ENCODE data around the gene SF3B2.
"Not testable (repeated sequence)": the region's sequence is repeated elsewhere in the genome, so short reads cannot be mapped to it uniquely, and the experiment has no call there.

Gene SF3B2

DNA sequence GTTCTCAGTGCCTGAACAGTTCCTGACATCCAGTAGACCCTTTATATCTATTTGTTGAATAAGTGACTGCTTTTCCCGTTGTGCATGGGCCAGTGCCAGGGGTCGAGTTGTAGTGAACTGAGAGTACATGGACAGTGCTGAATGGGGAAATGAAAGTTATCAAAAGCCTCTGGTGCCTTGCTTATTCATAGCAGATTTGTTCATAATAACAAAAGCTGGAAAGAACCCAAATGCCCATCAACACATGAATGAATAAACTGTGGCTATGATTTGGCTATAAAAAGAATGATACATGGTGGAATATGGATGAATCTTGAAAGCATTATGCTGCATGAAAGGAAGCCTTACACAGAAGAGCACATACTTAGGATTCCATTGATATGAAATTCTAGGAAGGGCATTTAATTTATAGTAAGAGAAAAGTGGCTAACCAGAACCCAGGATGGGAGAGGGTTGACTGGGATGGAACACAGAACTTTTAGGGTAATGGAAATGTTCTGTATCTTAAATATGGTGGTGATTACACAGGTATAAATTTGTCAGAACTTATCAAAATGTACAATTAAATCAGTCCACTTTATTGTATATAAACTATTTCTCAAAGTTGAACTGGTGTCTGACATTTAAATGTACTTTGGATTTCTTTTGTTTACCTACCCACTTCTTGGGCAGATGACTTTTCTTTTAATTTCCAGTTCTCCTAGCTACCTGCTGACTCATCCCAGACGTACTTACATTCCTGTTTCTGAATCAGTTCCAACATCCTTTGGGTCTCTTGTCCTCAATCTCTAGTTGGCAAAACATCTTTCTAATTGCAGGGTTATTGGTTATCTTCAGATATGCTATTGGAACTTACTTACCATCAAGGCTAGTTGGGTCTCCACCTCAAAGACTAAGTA lies 60.7 kb downstream of the SF3B2 start:
- no peak for DNase-seq

- not testable (repeated sequence) for DNase-seq
Measured at GRCh38 chr11:66114957-66115356, 62.8 kb downstream of the SF3B2 start.

DNA sequence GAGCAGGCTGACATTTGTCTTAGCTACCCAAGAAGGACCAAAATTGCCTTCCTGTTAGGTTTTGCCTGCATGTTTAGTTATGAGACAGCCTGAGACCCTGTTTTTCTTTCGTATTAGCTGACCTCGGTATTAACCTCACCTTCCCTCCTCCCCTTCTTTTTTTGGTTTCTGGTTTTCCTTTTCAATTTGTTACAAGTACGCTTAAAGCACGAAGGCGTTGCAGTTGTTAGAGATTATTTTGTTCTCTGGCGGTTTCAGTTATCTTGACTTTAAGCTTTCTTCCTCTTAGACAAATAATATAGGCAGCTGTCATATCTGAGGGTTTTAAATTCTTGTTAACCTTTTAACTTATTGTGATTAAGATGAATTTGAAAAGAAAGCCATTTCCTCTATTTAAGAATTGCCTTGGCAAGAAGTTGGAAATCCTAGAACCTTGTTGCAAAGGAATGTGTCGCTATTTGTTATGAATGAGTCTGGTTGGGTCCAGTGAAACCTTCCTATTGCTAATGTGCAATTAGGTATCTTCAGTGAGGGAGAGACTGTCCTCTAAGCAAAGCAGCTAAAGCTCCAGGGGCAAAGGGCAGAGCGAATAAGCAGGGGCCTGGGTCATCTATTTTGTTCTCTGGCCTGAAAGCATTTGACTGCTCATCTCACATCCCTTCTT lies 63.6 kb downstream of the SF3B2 start:
- DNase-seq = no peak

DNA sequence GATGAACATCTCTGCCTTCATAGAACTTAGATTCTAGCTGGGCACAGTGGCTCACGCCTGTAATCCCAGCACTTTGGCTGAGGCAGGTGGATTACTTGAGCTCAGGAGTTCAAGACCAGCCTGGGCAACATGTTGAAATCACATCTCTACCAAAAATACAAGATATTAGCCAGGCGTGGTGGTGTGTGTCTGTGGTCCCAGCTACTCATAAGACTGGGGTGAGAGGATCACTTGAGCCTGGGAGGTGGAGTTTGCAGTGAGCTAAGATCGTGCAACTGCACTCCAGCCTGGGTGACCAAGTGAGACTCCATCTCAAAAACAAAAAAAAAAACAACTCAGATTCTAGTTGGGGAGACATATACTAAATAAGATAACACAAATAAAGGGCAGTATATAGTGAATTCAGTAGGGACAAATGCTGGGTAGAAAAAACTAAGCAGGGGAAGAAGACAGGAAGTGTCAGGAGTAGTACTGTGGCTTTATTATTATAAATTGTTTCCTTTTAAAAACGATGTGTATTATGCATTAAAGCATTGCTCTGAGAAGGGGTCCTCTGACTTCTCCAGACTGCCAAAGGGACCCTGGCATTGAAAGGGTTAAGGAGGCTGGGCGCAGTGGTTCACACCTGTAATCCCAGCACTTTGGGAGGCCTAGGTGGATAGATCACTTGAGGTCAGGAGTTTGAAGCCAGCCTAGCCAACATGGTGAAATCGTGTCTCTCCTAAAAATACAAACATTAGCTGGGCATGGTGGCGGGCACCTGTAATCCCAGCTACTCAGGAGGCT lies 64.6 kb downstream of the SF3B2 start:
- no peak for DNase-seq

DNA sequence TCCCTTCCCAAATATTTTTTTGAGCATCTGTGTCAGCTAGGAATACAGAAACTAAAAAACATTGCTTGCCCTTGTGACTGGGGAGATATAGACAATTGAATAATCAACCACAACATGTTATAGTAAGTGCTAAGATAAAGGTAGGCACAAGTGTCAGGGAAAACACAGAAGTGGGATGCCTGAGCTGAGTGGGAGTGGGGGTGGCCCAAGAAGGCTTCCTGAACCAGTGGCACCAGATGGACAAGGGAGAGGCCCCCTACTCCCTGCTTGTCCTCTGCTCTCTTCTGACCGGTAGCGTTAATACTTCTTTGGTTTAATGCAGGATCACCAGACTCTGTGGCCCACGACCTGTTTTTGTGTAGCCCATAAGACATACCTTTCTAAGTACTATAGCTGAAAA lies 66.7 kb downstream of the SF3B2 start:
- no peak for DNase-seq

Data from NCI-H1694 (cell line).